ENCODE measurements around the gene RAP1GDS1. TPM values are rescaled to one million over a fixed set of nuclear protein-coding genes. Genes with fewer than 3 reads are reported as not detected.

The RAP1GDS1 gene
- total and polyA plus RNA-seq, 8 donors: 8.7 to 49.9 (median 13.9) TPM

GRCh38 chr4:98484031-98484430 is 222.8 kb downstream of the RAP1GDS1 start:
- TF ChIP-seq EP300 (IDR thresholded peaks at IDR 0.05): no peak
- TF ChIP-seq CTCF (IDR thresholded peaks at IDR 0.05): no peak
- no peak for TF ChIP-seq POLR2A (IDR thresholded peaks at IDR 0.05)
- TF ChIP-seq POLR2AphosphoS5 (IDR thresholded peaks at IDR 0.05): no peak
- peak overlapping the region in 3 of 5 donors; percentile 31 to 66 (median 49) for H3K27ac ChIP-seq
- H3K9me3 ChIP-seq: no peaks in the 10 kb centered on the region
- H3K27me3 ChIP-seq: no peaks in the 10 kb centered on the region
- H3K36me3 ChIP-seq: no peaks in the 10 kb centered on the region
- H3K4me1 ChIP-seq: peaks cover 0 to 24% (median 10%) of the 10 kb centered on the region in 4 donors
- intact Hi-C loops (cut with DNase I; ENCODE audit: low total_unique reads): no loop called here
- H3K4me3 ChIP-seq: no peak overlapping the region
- no peak for DNase-seq
- WGBS, 5 donors: 32 to 65% (median 46%) methylated on average over 3 of the region's 3 CpGs

- H3K27ac ChIP-seq: no peak overlapping the region
- intact Hi-C loops (cut with DNase I; ENCODE audit: low total_unique reads): no loop called here
- H3K9me3 ChIP-seq: no peaks in the 10 kb centered on the region
- TF ChIP-seq POLR2AphosphoS5 (IDR thresholded peaks at IDR 0.05) (no peak), CTCF (IDR thresholded peaks at IDR 0.05) (no peak), POLR2A (IDR thresholded peaks at IDR 0.05) (no peak), EP300 (IDR thresholded peaks at IDR 0.05) (no peak)
- WGBS, 5 donors: 85 to 92% (median 90%) methylated on average over 7 of the region's 7 CpGs
- H3K4me1 ChIP-seq: peaks cover 0 to 17% (median 6%) of the 10 kb centered on the region in 4 donors
- no peaks in the 10 kb centered on the region for H3K27me3 ChIP-seq
- H3K36me3 ChIP-seq: no peaks in the 10 kb centered on the region
- DNase-seq: no peak
- H3K4me3 ChIP-seq: no peak overlapping the region
Observed at GRCh38 chr4:98485816-98486345, 224.7 kb downstream of the RAP1GDS1 start.

GRCh38 chr4:98490251-98490650 is 229.1 kb downstream of the RAP1GDS1 start:
- intact Hi-C loops (cut with DNase I; ENCODE audit: low total_unique reads): loop anchor here (10.0 kb wide), 1 partner anchor 885 kb away; no protein-coding TSS in a partner anchor
- no peak for DNase-seq
- Histone ChIP-seq H3K27me3 (no peaks in the 10 kb centered on the region), H3K36me3 (no peaks in the 10 kb centered on the region), H3K9me3 (no peaks in the 10 kb centered on the region), H3K4me1 (peaks cover 0 to 27% (median 4%) of the 10 kb centered on the region in 4 donors), H3K4me3 (no peak overlapping the region), H3K27ac (no peak overlapping the region)
- TF ChIP-seq EP300 (IDR thresholded peaks at IDR 0.05): no peak
- no peak for TF ChIP-seq POLR2AphosphoS5 (IDR thresholded peaks at IDR 0.05)
- TF ChIP-seq CTCF (IDR thresholded peaks at IDR 0.05): no peak
- TF ChIP-seq POLR2A (IDR thresholded peaks at IDR 0.05): no peak
- 93 to 98% (median 95%) methylated on average over 3 of the region's 3 CpGs for WGBS, 5 donors

- Histone ChIP-seq H3K4me1 (peaks cover 0 to 39% (median 7%) of the 10 kb centered on the region in 4 donors), H3K27ac (peak overlapping the region in 2 of 5 donors; percentile 17 to 29), H3K4me3 (no peak overlapping the region), H3K27me3 (no peaks in the 10 kb centered on the region), H3K9me3 (no peaks in the 10 kb centered on the region), H3K36me3 (no peaks in the 10 kb centered on the region)
- TF ChIP-seq POLR2AphosphoS5 (IDR thresholded peaks at IDR 0.05): no peak
- TF ChIP-seq EP300 (IDR thresholded peaks at IDR 0.05): no peak
- TF ChIP-seq CTCF (IDR thresholded peaks at IDR 0.05): no peak
- no peak for TF ChIP-seq POLR2A (IDR thresholded peaks at IDR 0.05)
- intact Hi-C loops (cut with DNase I; ENCODE audit: low total_unique reads): loop anchor here (10.0 kb wide), 1 partner anchor 883 kb away; no protein-coding TSS in a partner anchor
- DNase-seq: peak in 1 of 2 donors; percentile 42
- WGBS, 5 donors: 89 to 98% (median 92%) methylated on average over 7 of the region's 7 CpGs
Observed at GRCh38 chr4:98491899-98492559, 230.8 kb downstream of the RAP1GDS1 start.

Data from stomach (tissue), 9 donors.